HFF-Myc (cell line): ENCODE results near the gene B3GNT7.
A peak's percentile ranks its signal among the peaks of the same experiment; 100 is the strongest.

Experiments used
- DNase-seq: peaks from one replicate; pipeline ENCODE4 v3.0.0-alpha.2; 2011; ENCODE audit warnings: low read depth; ENCODE audit errors: extremely low read depth
- H3K4me3 ChIP-seq: replicated peaks from 2 replicates; pipeline ENCODE4 v1.5.1; 2011; ENCODE audit warnings: low read depth, mild to moderate bottlenecking, control low read depth, low read length
- TF ChIP-seq, protein P1 (sequence below): IDR thresholded peaks from 2 replicates; pipeline ENCODE4 v1.5.1; 2012; ENCODE audit warnings: mild to moderate bottlenecking, low read depth, low read length, control low read depth; ENCODE audit errors: missing control alignments

B3GNT7 gene

DNA sequence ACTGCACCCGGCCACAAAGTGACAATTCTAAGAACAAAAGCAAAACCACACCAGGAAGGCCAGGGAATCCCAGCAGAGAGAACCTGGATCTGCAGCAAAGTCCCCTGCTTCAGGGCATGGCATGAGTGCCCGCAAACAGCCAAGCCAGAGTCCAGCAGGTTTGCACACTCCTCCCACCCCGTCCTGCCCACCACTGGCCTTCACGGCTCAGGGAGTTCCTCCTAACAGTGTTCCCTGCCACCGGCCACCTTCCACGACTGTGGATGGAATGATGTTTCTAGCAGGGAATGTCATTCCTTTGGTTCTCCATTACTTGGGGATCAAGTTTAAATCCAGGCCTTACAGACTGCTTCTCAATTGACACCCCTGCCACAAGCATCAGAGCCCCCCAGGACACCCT, 42.0 kb upstream of the B3GNT7 start:
- TF ChIP-seq, protein P1, sequence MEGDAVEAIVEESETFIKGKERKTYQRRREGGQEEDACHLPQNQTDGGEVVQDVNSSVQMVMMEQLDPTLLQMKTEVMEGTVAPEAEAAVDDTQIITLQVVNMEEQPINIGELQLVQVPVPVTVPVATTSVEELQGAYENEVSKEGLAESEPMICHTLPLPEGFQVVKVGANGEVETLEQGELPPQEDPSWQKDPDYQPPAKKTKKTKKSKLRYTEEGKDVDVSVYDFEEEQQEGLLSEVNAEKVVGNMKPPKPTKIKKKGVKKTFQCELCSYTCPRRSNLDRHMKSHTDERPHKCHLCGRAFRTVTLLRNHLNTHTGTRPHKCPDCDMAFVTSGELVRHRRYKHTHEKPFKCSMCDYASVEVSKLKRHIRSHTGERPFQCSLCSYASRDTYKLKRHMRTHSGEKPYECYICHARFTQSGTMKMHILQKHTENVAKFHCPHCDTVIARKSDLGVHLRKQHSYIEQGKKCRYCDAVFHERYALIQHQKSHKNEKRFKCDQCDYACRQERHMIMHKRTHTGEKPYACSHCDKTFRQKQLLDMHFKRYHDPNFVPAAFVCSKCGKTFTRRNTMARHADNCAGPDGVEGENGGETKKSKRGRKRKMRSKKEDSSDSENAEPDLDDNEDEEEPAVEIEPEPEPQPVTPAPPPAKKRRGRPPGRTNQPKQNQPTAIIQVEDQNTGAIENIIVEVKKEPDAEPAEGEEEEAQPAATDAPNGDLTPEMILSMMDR = no peak
- DNase-seq = no peak
- no peak overlapping the region for H3K4me3 ChIP-seq

DNA sequence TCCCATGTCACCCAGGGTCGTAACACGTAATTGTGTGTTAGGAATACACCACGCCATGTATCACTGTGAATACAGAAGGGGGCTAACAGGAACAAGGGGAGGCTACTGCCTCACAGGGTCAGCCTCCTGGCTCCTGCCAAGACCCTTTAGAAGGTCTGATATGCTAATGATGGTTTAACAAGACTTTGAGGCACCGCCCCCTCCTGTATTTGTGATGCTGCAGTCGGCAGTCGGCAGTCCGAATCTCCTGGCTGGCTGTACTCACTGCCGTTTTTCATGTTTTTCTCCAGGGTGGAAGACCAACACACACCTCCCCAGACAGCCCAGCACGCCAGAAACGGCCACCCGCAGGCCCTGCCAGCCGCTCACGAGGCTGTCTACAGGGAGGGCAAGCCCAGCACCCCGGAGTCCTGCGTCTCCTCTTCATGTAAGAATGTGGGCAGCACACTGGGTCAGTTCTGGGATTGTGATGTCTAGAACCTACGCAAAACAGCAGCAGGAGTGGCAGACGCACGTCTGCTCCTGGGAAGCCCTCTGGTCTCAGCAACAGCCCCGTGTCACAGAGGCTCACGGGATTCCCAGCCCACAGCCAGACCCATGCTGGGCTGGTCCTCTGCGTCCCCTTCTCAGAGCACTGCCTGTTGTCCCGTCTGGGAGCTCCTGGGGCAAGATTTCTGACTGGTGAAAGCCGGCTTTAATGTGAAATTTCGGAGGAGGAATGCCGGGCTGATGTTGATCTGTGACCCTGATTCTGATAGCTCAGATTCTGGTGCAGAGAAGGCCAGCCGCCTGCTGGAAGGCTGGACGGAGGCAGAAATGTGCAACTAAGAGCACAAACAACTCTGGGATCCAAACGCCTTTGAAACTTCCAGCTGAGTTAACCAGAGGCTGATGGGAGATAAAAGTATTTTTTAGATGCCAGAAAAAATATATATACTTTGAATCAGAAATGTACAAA, 39.7 kb upstream of the B3GNT7 start:
- DNase-seq = no peak
- TF ChIP-seq, protein P1 = no peak
- no peak overlapping the region for H3K4me3 ChIP-seq

DNA sequence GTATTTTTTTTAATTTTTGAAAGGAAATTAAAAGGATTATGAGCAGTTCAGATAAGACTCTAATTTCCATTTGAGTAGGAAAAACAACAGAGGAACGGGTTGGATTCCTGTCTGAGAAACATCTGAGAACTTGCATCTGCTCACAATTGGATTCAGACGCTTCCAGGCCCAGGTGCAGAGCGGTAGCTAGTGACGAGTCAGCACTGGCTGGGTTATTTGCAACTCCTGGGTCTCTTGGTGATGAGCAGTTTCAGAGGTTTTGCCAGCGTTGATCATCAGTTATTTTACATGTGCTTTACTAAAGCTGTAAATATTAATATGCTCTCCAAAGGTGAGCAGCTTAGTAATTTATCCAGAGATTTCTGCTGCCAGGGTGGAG, 39.1 kb upstream of the B3GNT7 start:
- no peak overlapping the region for H3K4me3 ChIP-seq
- TF ChIP-seq, protein P1 = no peak
- peak; percentile 12 for DNase-seq

DNA sequence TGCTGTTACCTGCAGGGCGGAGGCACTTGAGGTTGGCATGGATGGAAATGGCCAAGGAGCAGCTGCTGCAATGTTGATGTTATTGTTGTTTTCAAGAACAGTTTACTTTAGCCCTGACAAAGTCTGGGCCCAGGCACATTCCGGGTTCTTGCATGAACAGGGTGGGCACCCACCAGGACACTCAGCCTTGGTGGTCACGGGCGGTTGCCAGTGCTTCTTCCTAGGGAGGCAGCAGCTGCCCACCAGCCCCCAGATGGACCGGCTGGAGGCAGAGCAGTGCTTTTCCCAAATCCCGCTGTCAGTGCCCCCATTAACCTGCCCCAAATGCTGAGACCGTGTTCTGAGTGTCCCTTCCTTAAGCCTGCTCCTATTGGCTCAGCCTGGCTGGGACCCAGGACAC, 38.5 kb upstream of the B3GNT7 start:
- H3K4me3 ChIP-seq = no peak overlapping the region
- TF ChIP-seq, protein P1 = no peak
- DNase-seq = no peak

DNA sequence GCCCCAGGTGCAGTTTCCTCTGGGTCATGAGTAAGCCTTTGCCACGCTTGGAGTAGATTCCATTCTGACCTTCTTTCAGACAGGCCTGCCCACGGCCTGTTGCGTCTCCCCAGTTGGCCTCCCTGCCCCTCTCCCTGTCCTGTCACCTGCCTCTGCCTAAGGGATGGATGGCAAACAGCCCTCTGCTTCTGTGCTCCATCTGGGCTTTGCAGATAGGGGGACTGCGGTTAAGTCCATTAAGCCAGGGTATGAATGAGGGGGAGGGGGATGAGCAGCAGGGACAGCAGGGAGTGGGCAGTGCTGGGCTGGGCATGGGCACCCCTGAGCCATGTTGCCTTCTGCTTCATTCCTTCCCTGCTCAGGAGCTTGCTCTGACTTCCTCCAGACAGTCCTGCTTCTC, 37.6 kb upstream of the B3GNT7 start:
- DNase-seq = no peak
- H3K4me3 ChIP-seq = no peak overlapping the region
- TF ChIP-seq, protein P1 = no peak

DNA sequence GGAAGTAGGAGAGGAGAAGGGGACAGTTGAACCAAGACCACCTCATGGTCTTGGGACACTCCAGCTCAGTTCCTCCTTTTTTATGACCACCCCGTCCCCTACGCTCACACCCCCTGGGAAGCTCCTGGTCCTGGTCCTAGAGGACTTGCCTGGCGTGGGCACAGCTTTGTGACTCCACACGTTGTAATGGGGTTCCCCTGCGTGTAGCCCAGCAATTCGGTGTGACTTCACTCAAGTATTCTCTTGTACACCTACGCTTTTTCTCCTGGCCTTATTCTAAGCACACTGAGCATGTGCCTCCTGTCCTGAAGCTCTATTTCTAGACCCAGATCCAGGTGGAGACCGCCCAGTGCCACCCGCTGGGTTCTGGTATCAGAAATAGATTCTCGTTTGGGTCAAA, 36.1 kb upstream of the B3GNT7 start:
- DNase-seq = no peak
- no peak overlapping the region for H3K4me3 ChIP-seq
- TF ChIP-seq, protein P1 = no peak
